ENCODE results near the gene CEP20. TPM values are rescaled to one million over a fixed set of nuclear protein-coding genes. Genes with fewer than 3 reads are reported as not detected.

The CEP20 gene
- total and polyA plus RNA-seq, 2 donors (not counting 1 experiment from before 2014, with no cell fraction given), result 14.2 to 30.2 TPM

DNA sequence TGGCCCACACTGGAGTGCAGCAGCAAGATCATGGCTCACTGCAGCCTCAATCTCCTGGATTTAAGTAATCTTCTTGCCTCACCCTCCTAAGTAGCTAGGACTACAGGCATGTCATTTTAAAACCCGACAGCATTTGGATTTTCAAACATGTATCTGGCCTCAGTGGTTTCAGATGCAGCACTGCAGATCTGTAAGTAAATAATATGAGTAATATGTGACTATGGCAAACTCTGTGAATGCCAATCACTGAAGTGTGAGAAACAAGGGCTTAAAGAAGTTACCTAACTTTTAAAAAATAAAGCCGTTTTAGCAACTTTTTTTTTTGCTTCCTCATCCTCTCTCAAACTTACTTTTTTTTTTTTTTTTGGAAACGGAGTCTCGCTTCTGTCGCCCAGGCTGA is 11.9 kb downstream of the CEP20 start:
- no peak overlapping the region for H3K4me3 Mint-ChIP-seq
- Histone ChIP-seq H3K79me2 (ENCODE audit: control insufficient read depth, insufficient read depth, low read length) (peaks cover 9% of the 10 kb centered on the region), H3K4me2 (replicated peaks; ENCODE audit: low read depth, low read length, poor library complexity, severe bottlenecking) (no peak overlapping the region), H3K9me3 (ENCODE audit: control extremely low read depth in 1 of 3, control insufficient read depth in 2 of 3, insufficient read depth in 1 of 3, low read length in 2 of 3) (no peaks in the 10 kb centered on the region), H3K27me3 (replicated peaks in 1 of 4; ENCODE audit: control extremely low read depth in 1 of 4, control insufficient read depth in 3 of 4, insufficient read depth in 4 of 4, low read length in 3 of 4) (no peaks in the 10 kb centered on the region), H3K36me3 (replicated peaks in 1 of 2; ENCODE audit: control extremely low read depth in 1 of 2, control insufficient read depth in 1 of 2, extremely low read depth in 1 of 2, insufficient read depth in 2 of 2, low read length in 1 of 2) (peaks cover 13 to 23% of the 10 kb centered on the region in 2 experiments), H3K27ac (ENCODE audit: low read length in 2 of 2) (no peak overlapping the region), H3K9ac (ENCODE audit: low read length) (no peak overlapping the region), H4K20me1 (ENCODE audit: control insufficient read depth, insufficient read depth, low read length, poor library complexity, severe bottlenecking) (peaks cover 2% of the 10 kb centered on the region), H3K4me3 (ENCODE audit: control extremely low read depth in 1 of 5, extremely low read depth in 1 of 5, insufficient read depth in 1 of 5, low read depth in 2 of 5, low read length in 4 of 5) (no peak overlapping the region), H3K4me1 (ENCODE audit: control insufficient read depth in 2 of 2, insufficient read depth in 2 of 2, low read length in 2 of 2) (no peaks in the 10 kb centered on the region), H2AFZ (ENCODE audit: insufficient read depth, low read depth, low read length, poor library complexity, severe bottlenecking) (no peak overlapping the region)
- ChIA-PET POLR2A (interaction anchor here (0.7 kb wide), 1 partner anchor 36 kb away, joined by 3 read pairs; no protein-coding TSS in a partner anchor), CTCF (interaction anchor here (1.0 kb wide), 1 partner anchor 14 kb away, joined by 3 read pairs; no protein-coding TSS in a partner anchor)
- no peak overlapping the region for H3K27ac Mint-ChIP-seq
- TF ChIP-seq EZH2 (IDR thresholded peaks at IDR 0.05; ENCODE audit: borderline replicate concordance, insufficient read depth, low read depth, low read length, poor library complexity, severe bottlenecking), result no peak
- TF ChIP-seq, protein P1, sequence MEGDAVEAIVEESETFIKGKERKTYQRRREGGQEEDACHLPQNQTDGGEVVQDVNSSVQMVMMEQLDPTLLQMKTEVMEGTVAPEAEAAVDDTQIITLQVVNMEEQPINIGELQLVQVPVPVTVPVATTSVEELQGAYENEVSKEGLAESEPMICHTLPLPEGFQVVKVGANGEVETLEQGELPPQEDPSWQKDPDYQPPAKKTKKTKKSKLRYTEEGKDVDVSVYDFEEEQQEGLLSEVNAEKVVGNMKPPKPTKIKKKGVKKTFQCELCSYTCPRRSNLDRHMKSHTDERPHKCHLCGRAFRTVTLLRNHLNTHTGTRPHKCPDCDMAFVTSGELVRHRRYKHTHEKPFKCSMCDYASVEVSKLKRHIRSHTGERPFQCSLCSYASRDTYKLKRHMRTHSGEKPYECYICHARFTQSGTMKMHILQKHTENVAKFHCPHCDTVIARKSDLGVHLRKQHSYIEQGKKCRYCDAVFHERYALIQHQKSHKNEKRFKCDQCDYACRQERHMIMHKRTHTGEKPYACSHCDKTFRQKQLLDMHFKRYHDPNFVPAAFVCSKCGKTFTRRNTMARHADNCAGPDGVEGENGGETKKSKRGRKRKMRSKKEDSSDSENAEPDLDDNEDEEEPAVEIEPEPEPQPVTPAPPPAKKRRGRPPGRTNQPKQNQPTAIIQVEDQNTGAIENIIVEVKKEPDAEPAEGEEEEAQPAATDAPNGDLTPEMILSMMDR (IDR thresholded peaks at IDR 0.05), result no peak
- no peak for DNase-seq
- H3K4me1 Mint-ChIP-seq, result no peaks in the 10 kb centered on the region
- H3K27me3 Mint-ChIP-seq, result no peaks in the 10 kb centered on the region
- no peak for ATAC-seq (ENCODE audit: low read depth)
- intact Hi-C loops (cut with micrococcal nuclease), result no loop called here
- H3K9me3 Mint-ChIP-seq (ENCODE audit: insufficient read depth), result no peaks in the 10 kb centered on the region
- WGBS (ENCODE audit: insufficient coverage), result 98% methylated on average over 5 of the region's 5 CpGs

DNA sequence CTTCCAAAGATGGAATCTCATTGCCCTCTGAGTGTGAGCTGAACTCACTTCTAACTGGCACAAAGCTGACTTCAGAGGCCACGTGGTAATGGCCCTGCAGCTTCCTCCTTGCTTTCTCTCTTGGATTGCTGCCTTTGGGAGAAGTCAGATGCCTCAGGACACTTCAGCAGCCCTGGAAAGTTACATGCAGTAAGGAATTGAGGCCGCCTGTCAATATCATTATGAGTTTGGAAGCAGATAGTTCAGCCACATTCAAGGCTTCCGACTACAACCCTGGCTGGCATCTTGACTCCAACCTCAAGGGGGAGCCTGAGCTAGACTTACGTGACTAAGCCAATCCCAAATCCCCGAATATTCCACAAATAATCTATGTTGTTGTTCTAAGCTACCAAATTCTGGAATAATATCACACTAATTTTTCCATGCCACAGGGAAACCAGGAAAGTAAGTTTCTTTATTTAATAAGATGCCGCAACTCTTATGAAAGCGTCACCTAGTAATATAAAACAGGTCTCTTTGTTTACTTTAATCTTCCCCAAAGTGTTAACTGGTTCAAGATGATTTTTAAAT is 13.6 kb downstream of the CEP20 start:
- no peak overlapping the region for H3K27ac Mint-ChIP-seq
- H3K36me3 ChIP-seq (replicated peaks in 1 of 2; ENCODE audit: control extremely low read depth in 1 of 2, control insufficient read depth in 1 of 2, extremely low read depth in 1 of 2, insufficient read depth in 2 of 2, low read length in 1 of 2), result peaks cover 12 to 39% of the 10 kb centered on the region in 2 experiments
- DNase-seq, result peak; percentile 37

More for the DNA sequence above, 13.6 kb downstream of the CEP20 start:
- ChIA-PET CTCF (interaction anchor here (0.6 to 3.5 kb wide), 19 partner anchors 9 to 258 kb away, joined by 3 to 30 read pairs (median 5); partner anchors contain the start of gene CEP20), POLR2A (interaction anchor here (0.6 kb wide), 1 partner anchor 210 kb away, joined by 5 read pairs; no protein-coding TSS in a partner anchor)
- Histone ChIP-seq H3K9ac (ENCODE audit: low read length) (no peak overlapping the region), H3K27ac (ENCODE audit: low read length in 2 of 2) (no peak overlapping the region), H4K20me1 (ENCODE audit: control insufficient read depth, insufficient read depth, low read length, poor library complexity, severe bottlenecking) (no peaks in the 10 kb centered on the region), H2AFZ (ENCODE audit: insufficient read depth, low read depth, low read length, poor library complexity, severe bottlenecking) (no peak overlapping the region), H3K27me3 (replicated peaks in 1 of 4; ENCODE audit: control extremely low read depth in 1 of 4, control insufficient read depth in 3 of 4, insufficient read depth in 4 of 4, low read length in 3 of 4) (no peaks in the 10 kb centered on the region), H3K4me3 (ENCODE audit: control extremely low read depth in 1 of 5, extremely low read depth in 1 of 5, insufficient read depth in 1 of 5, low read depth in 2 of 5, low read length in 4 of 5) (no peak overlapping the region), H3K9me3 (ENCODE audit: control extremely low read depth in 1 of 3, control insufficient read depth in 2 of 3, insufficient read depth in 1 of 3, low read length in 2 of 3) (no peaks in the 10 kb centered on the region), H3K4me2 (replicated peaks; ENCODE audit: low read depth, low read length, poor library complexity, severe bottlenecking) (no peak overlapping the region), H3K79me2 (ENCODE audit: control insufficient read depth, insufficient read depth, low read length) (peaks cover 8% of the 10 kb centered on the region), H3K4me1 (ENCODE audit: control insufficient read depth in 2 of 2, insufficient read depth in 2 of 2, low read length in 2 of 2) (no peaks in the 10 kb centered on the region)
- Mint-ChIP-seq H3K27me3 (no peaks in the 10 kb centered on the region), H3K4me3 (no peak overlapping the region), H3K9me3 (ENCODE audit: insufficient read depth) (no peaks in the 10 kb centered on the region), H3K4me1 (no peaks in the 10 kb centered on the region)
- no peak for ATAC-seq (ENCODE audit: low read depth)
- intact Hi-C loops (cut with micrococcal nuclease), result loop anchor here (1.0 kb wide), 1 partner anchor 252 kb away; no protein-coding TSS in a partner anchor
- TF ChIP-seq, protein P1 (IDR thresholded peaks at IDR 0.05), result peak; percentile 43
- TF ChIP-seq EZH2 (IDR thresholded peaks at IDR 0.05; ENCODE audit: borderline replicate concordance, insufficient read depth, low read depth, low read length, poor library complexity, severe bottlenecking), result no peak
- WGBS (ENCODE audit: insufficient coverage), result 55% methylated on average over 3 of the region's 7 CpGs

Measured in B cell (primary cell).